Smooth muscle cell (in vitro differentiated cells): ENCODE results near the gene STX4. TPM values are rescaled to one million over a fixed set of nuclear protein-coding genes. Genes with fewer than 3 reads are reported as not detected.
A peak's percentile ranks its signal among the peaks of the same experiment; 100 is the strongest.

ENCODE experiments used
- DNase-seq: peaks from one replicate; lab custom pipeline; 2025; ENCODE audit not compliant: unreplicated experiment; lab: John Stamatoyannopoulos, UW
- H2AFZ ChIP-seq: fragments of 200-600 bp; sonication (generic); 2 replicates; pipeline ENCODE4 v1.6.0; 2016; ENCODE audit warnings: antibody characterized with exemption, low read depth, mild to moderate bottlenecking
- H3F3A ChIP-seq: fragments of 200-600 bp; sonication (generic); 2 replicates; pipeline ENCODE4 v1.6.0; 2017; ENCODE audit warnings: antibody characterized with exemption, low read depth
- H3K27ac ChIP-seq: fragments of 200-600 bp; sonication (generic); 2 replicates; pipeline ENCODE4 v1.5.1; 2016; ENCODE audit warnings: low read depth, mild to moderate bottlenecking
- H3K27me3 ChIP-seq: fragments of 200-600 bp; sonication (generic); 2 replicates; pipeline ENCODE4 v1.6.1; 2016; ENCODE audit warnings: low read depth, mild to moderate bottlenecking
- H3K36me3 ChIP-seq: fragments of 200-600 bp; sonication (generic); 2 replicates; pipeline ENCODE4 v1.5.1; 2016; ENCODE audit warnings: low read depth
- H3K4me1 ChIP-seq: fragments of 200-600 bp; sonication (generic); 2 replicates; pipeline ENCODE4 v1.5.1; 2016; ENCODE audit warnings: low read depth
- H3K4me2 ChIP-seq: fragments of 200-600 bp; sonication (generic); 2 replicates; pipeline ENCODE4 v1.6.0; 2016; ENCODE audit warnings: mild to moderate bottlenecking
- H3K4me3 ChIP-seq: fragments of 200-600 bp; sonication (generic); 2 replicates; pipeline ENCODE4 v1.5.1; 2016; ENCODE audit warnings: mild to moderate bottlenecking
- H3K79me2 ChIP-seq: fragments of 200-600 bp; sonication (generic); 2 replicates; pipeline ENCODE4 v1.6.0; 2016; ENCODE audit warnings: low read depth, mild to moderate bottlenecking
- H3K9ac ChIP-seq: fragments of 200-600 bp; sonication (generic); 2 replicates; pipeline ENCODE4 v1.6.0; 2016; ENCODE audit warnings: low read depth
- H3K9me3 ChIP-seq: fragments of 200-600 bp; sonication (generic); replicated peaks from 2 replicates; pipeline ENCODE4 v1.5.1; 2016; ENCODE audit warnings: low read depth
- H4K20me1 ChIP-seq: fragments of 200-600 bp; sonication (generic); 2 replicates; pipeline ENCODE4 v1.6.0; 2016; ENCODE audit warnings: low read depth
- WGBS: methylation state at CpG from one replicate; pipeline ENCODE4 v1.1.7; 2016; ENCODE audit warnings: low lambda C conversion rate; 5-methylcytosine and 5-hydroxymethylcytosine counted together
- polyA plus RNA-seq: library from polyadenylated mRNA; unstranded; fragments of >200 nt; fragmentation: Nextera tagmentation; extraction: Ambion mirVana; gene quantifications from 2 replicates; pipeline ENCODE4 v1.2.1, GENCODE V29; 2016
- total RNA-seq: library from RNA; depleted of rRNA; stranded (reverse); fragments of >200 nt; gene quantifications from 2 replicates; pipeline ENCODE4 v1.2.3, GENCODE V29; 2014
- TF ChIP-seq, protein P1 (sequence below): fragments of 200-600 bp; sonication (generic); IDR thresholded peaks from 2 replicates; pipeline ENCODE4 v1.5.1; 2017; ENCODE audit warnings: borderline replicate concordance, mild to moderate bottlenecking, antibody characterized with exemption; ENCODE audit not compliant: insufficient read depth, poor library complexity, severe bottlenecking

STX4 gene
- total and polyA plus RNA-seq, 2 experiments from 2014 or later: 23.1 to 50.6 TPM

DNA sequence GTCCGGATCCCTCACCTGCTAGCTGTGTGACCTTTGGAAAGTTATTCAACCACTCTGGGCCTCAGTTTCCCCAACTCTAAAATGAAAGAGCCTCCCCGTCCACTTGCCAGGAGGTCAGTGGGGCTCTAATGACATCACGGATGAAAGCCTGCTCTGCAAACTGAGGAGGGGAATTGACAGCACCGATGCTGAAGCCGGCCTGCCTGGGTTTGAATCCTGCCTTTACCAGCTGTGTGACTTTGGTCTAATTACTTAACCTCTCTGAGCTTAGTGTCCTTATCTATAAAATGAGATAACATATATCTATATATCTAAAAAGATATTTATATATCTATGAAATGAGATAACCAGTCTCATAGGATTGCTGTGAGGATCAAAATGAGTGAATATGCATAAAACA lies 24.8 kb upstream of the STX4 start:
- 92% methylated on average over 5 of the region's 5 CpGs for WGBS
- Histone ChIP-seq H3K27me3 (peaks cover 18% of the 10 kb centered on the region), H3K9me3 (no peaks in the 10 kb centered on the region), H3K36me3 (no peaks in the 10 kb centered on the region), H3K79me2 (no peaks in the 10 kb centered on the region), H3K4me3 (no peak overlapping the region), H3F3A (no peaks in the 10 kb centered on the region), H3K4me1 (no peaks in the 10 kb centered on the region), H2AFZ (no peak overlapping the region), H4K20me1 (no peaks in the 10 kb centered on the region), H3K27ac (peak overlapping the region; percentile 30), H3K4me2 (no peak overlapping the region), H3K9ac (no peak overlapping the region)
- DNase-seq: no peak
- TF ChIP-seq, protein P1, sequence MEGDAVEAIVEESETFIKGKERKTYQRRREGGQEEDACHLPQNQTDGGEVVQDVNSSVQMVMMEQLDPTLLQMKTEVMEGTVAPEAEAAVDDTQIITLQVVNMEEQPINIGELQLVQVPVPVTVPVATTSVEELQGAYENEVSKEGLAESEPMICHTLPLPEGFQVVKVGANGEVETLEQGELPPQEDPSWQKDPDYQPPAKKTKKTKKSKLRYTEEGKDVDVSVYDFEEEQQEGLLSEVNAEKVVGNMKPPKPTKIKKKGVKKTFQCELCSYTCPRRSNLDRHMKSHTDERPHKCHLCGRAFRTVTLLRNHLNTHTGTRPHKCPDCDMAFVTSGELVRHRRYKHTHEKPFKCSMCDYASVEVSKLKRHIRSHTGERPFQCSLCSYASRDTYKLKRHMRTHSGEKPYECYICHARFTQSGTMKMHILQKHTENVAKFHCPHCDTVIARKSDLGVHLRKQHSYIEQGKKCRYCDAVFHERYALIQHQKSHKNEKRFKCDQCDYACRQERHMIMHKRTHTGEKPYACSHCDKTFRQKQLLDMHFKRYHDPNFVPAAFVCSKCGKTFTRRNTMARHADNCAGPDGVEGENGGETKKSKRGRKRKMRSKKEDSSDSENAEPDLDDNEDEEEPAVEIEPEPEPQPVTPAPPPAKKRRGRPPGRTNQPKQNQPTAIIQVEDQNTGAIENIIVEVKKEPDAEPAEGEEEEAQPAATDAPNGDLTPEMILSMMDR: no peak

DNA sequence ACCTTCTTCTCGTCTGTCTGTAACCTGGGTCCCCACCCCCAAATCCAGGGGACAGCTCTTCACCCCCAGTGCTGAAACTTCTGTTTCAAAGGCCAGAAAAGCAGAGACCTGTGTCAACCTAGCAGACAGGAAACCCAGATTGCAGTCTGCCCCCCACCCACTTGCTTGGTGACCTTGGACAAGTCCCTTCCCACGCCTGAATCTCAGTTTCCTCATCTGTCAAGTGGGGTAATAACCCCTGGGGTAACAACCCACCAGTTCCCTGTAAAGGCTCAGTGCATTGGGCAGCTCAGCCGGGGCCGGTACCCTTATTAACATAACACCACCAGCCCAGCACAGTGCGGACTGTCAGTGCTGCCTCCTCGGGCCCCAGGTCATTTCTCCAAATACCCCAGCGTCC lies 24.2 kb upstream of the STX4 start:
- WGBS: 88% methylated on average over 7 of the region's 7 CpGs
- H3K79me2 ChIP-seq: no peaks in the 10 kb centered on the region
- H3K4me3 ChIP-seq: no peak overlapping the region
- H3K36me3 ChIP-seq: no peaks in the 10 kb centered on the region
- H3K27me3 ChIP-seq: peaks cover 20% of the 10 kb centered on the region
- no peaks in the 10 kb centered on the region for H3F3A ChIP-seq
- TF ChIP-seq, protein P1: no peak
- H2AFZ ChIP-seq: no peak overlapping the region
- no peak overlapping the region for H3K27ac ChIP-seq
- no peak overlapping the region for H3K9ac ChIP-seq
- no peaks in the 10 kb centered on the region for H4K20me1 ChIP-seq
- no peak for DNase-seq
- H3K4me1 ChIP-seq: no peaks in the 10 kb centered on the region
- no peaks in the 10 kb centered on the region for H3K9me3 ChIP-seq
- no peak overlapping the region for H3K4me2 ChIP-seq

DNA sequence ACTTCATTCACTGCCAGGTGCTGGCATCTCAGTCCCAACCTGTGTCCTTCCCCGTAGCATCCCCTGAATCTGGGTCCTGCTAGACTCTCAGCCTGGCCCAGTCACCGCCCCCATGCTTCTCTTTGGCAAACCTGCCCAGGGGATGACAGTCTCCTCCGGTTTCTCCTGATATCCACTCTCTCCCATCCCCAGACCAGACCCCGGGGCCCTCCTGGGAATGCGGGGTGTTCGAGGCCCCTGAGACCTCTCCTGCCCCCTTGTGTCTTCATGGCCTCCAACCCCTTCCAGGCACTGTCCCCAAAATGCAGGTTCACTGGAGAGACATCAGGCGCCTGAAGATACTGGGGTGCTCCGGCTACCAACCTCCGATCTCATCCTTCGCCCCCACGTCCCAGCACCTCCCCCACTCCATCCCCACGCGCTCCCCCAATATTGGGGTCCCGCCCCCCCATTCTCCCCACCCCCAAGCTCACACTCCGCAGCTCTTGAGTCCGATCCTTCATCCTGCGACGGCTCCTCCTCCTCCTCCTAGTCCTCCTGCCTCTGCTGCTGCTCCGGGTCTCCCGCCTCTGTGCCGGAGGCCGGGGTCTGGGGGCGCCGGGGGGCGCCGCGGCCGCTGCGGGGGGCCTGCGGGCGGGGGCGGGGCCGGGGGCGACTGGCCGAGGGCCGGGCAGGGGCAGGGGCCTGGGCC lies 23.3 kb upstream of the STX4 start:
- Histone ChIP-seq H3K4me2 (peak overlapping the region; percentile 81), H2AFZ (no peak overlapping the region)

More for the DNA sequence above, 23.3 kb upstream of the STX4 start:
- Histone ChIP-seq H3F3A (no peaks in the 10 kb centered on the region), H3K4me1 (no peaks in the 10 kb centered on the region), H3K4me3 (peak overlapping the region; percentile 39), H4K20me1 (no peaks in the 10 kb centered on the region), H3K27me3 (peaks cover 20% of the 10 kb centered on the region), H3K27ac (no peak overlapping the region), H3K79me2 (no peaks in the 10 kb centered on the region), H3K36me3 (no peaks in the 10 kb centered on the region), H3K9ac (no peak overlapping the region), H3K9me3 (no peaks in the 10 kb centered on the region)
- TF ChIP-seq, protein P1: no peak
- 20% methylated on average over 21 of the region's 36 CpGs for WGBS
- DNase-seq: no peak
